ENCODE results near the gene CFTR.

DNA sequence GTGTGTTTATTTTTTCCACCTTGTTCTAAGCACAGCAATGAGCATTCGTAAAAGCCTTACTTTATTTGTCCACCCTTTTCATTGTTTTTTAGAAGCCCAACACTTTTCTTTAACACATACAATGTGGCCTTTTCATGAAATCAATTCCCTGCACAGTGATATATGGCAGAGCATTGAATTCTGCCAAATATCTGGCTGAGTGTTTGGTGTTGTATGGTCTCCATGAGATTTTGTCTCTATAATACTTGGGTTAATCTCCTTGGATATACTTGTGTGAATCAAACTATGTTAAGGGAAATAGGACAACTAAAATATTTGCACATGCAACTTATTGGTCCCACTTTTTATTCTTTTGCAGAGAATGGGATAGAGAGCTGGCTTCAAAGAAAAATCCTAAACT, 28.9 kb downstream of the CFTR start:
- TF ChIP-seq, protein P1, sequence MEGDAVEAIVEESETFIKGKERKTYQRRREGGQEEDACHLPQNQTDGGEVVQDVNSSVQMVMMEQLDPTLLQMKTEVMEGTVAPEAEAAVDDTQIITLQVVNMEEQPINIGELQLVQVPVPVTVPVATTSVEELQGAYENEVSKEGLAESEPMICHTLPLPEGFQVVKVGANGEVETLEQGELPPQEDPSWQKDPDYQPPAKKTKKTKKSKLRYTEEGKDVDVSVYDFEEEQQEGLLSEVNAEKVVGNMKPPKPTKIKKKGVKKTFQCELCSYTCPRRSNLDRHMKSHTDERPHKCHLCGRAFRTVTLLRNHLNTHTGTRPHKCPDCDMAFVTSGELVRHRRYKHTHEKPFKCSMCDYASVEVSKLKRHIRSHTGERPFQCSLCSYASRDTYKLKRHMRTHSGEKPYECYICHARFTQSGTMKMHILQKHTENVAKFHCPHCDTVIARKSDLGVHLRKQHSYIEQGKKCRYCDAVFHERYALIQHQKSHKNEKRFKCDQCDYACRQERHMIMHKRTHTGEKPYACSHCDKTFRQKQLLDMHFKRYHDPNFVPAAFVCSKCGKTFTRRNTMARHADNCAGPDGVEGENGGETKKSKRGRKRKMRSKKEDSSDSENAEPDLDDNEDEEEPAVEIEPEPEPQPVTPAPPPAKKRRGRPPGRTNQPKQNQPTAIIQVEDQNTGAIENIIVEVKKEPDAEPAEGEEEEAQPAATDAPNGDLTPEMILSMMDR (IDR thresholded peaks at IDR 0.05): no peak
- no peak for TF ChIP-seq EZH2 (IDR thresholded peaks at IDR 0.05)
- TF ChIP-seq EZH2phosphoT487 (IDR thresholded peaks at IDR 0.05): no peak

All from neural progenitor cell (in vitro differentiated cells).